HCT116 (cell line): ENCODE data around the gene MOCS1. TPM values are rescaled to one million over a fixed set of nuclear protein-coding genes. Genes with fewer than 3 reads are reported as not detected.

ENCODE experiments used
- ATAC-seq: fragments of 200-7000 bp; cut with Tn5 transposase; 2 replicates; pipeline ENCODE4 v1.9.1; 2020; ENCODE audit warnings: mild to moderate bottlenecking, moderate library complexity
- BruUV-seq: library from RNA; stranded (reverse); fragments of 400-500 nt; replicated peaks from 2 replicates; lab custom pipeline; 2021; lab: Mats Ljungman, UMichigan
- CTCF ChIA-PET: fragments of 300-600 bp; sonication (Branson Sonifier 250); formaldehyde crosslinking; loops from one replicate; lab custom pipeline; 2021; ENCODE audit warnings: antibody characterized with exemption; lab: Charles Lee
- POLR2A ChIA-PET: fragments of 300-600, 350-600 bp; sonication (Branson Sonifier 250); formaldehyde crosslinking; loops from one replicate; lab custom pipeline; 2021; ENCODE audit warnings: antibody characterized with exemption; lab: Charles Lee
- RAD21 ChIA-PET, 2 experiments: fragments of 300-600 bp; sonication (Branson Sonifier 250); formaldehyde crosslinking; loops; one replicate each; lab custom pipeline; 2023; ENCODE audit warnings: low total read pairs in 2 of 2; ENCODE audit not compliant: uncharacterized antibody in 2 of 2, unreplicated experiment in 2 of 2, low non-redundant PET in 1 of 2; lab: Charles Lee
- DNase-seq: peaks from one replicate; pipeline ENCODE4 v3.0.0-alpha.2; 2010; ENCODE audit warnings: low read depth, low spot score
- H2AFZ ChIP-seq: fragments of 200-600 bp; shearing (Covaris generic), sonication (generic); 2 replicates; pipeline ENCODE4 v1.6.1; 2017; ENCODE audit warnings: low read depth, mixed run types, mixed read lengths, antibody characterized with exemption, low read length; ENCODE audit not compliant: poor library complexity, severe bottlenecking
- H3K27ac ChIP-seq: 2 replicates; pipeline ENCODE4 v1.5.1; 2012; ENCODE audit warnings: low read depth, low read length
- H3K27me3 ChIP-seq: fragments of 200-600 bp; sonication (generic); 2 replicates; pipeline ENCODE4 v1.6.1; 2016; ENCODE audit warnings: mixed run types, low read length, mixed read lengths; ENCODE audit not compliant: insufficient read depth
- H3K36me3 ChIP-seq, 2 experiments: fragments of 200-500 bp in 1 of 2; fragments of 200-600 bp in 1 of 2; sonication (Bioruptor generic) in 1 of 2; sonication (generic) in 1 of 2; 2 replicates each; pipeline versions ENCODE4 v1.5.1 to v1.6.1; 2014 to 2016; ENCODE audit warnings: low read length in 2 of 2, inconsistent platforms in 1 of 2, mixed read lengths in 1 of 2, mixed run types in 1 of 2; ENCODE audit not compliant: insufficient read depth in 2 of 2, control insufficient read depth in 1 of 2
- H3K4me1 ChIP-seq, 2 experiments: fragments of 200-600 bp in 1 of 2; sonication (generic) in 1 of 2; 2 replicates each; pipeline versions ENCODE4 v1.5.1 to v1.6.1; 2012 to 2017; ENCODE audit warnings: low read length in 2 of 2, inconsistent platforms in 1 of 2, mild to moderate bottlenecking in 1 of 2, mixed read lengths in 1 of 2, mixed run types in 1 of 2, moderate library complexity in 1 of 2; ENCODE audit not compliant: insufficient read depth in 2 of 2, control insufficient read depth in 1 of 2
- H3K4me2 ChIP-seq: fragments of 200-600 bp; sonication (generic); 2 replicates; pipeline ENCODE4 v1.6.1; 2017; ENCODE audit warnings: mixed run types, low read length, mixed read lengths
- H3K4me3 ChIP-seq, 2 experiments: fragments of 200-600 bp in 1 of 2; sonication (generic) in 1 of 2; replicated peaks in 1 of 2; 2 replicates each; pipeline ENCODE4 v1.5.1; 2011 to 2016; ENCODE audit warnings: low read length in 2 of 2, control low read depth in 1 of 2, low read depth in 1 of 2, mild to moderate bottlenecking in 1 of 2, mixed read lengths in 1 of 2, mixed run types in 1 of 2
- H3K79me2 ChIP-seq: fragments of 200-600 bp; sonication (generic); 2 replicates; pipeline ENCODE4 v1.6.1; 2017; ENCODE audit warnings: mild to moderate bottlenecking, mixed run types, low read length, moderate library complexity, mixed read lengths; ENCODE audit not compliant: insufficient read depth
- H3K9ac ChIP-seq: fragments of 200-600 bp; sonication (generic); 2 replicates; pipeline ENCODE4 v1.6.1; 2016; ENCODE audit warnings: low read length, mixed read lengths
- H3K9me2 ChIP-seq: fragments of 200-600 bp; sonication (generic), shearing (Covaris generic); 2 replicates; pipeline ENCODE4 v1.6.1; 2017; ENCODE audit warnings: mixed run types, mild to moderate bottlenecking, moderate library complexity; ENCODE audit not compliant: insufficient read depth
- H3K9me3 ChIP-seq, 2 experiments: fragments of 200-500 bp in 1 of 2; fragments of 200-600 bp in 1 of 2; sonication (Bioruptor generic) in 1 of 2; sonication (generic) in 1 of 2; 2 replicates each; pipeline ENCODE4 v1.6.1; 2014 to 2017; ENCODE audit warnings: low read length in 2 of 2, mixed read lengths in 2 of 2, inconsistent platforms in 1 of 2, low read depth in 1 of 2, mild to moderate bottlenecking in 1 of 2, mixed run types in 1 of 2, moderate library complexity in 1 of 2; ENCODE audit not compliant: control insufficient read depth in 1 of 2, insufficient read depth in 1 of 2
- H4K20me1 ChIP-seq: fragments of 200-600 bp; sonication (generic), shearing (Covaris generic); 2 replicates; pipeline ENCODE4 v1.6.1; 2017; ENCODE audit warnings: mixed run types, mild to moderate bottlenecking, moderate library complexity; ENCODE audit not compliant: insufficient read depth
- CBX3 ChIP-seq: IDR thresholded peaks from 2 replicates; pipeline ENCODE4 v1.6.1; 2012; ENCODE audit warnings: low read depth
- CEBPB ChIP-seq: IDR thresholded peaks from 2 replicates; pipeline ENCODE4 v1.6.1; 2012; ENCODE audit warnings: low read depth
- CTCF ChIP-seq, 3 experiments: fragments of 200-600 bp in 1 of 3; sonication (generic) in 1 of 3; IDR thresholded peaks in 2 of 3; conservative IDR thresholded peaks in 1 of 3; 2 replicates each; pipeline ENCODE4 v1.5.1; 2012 to 2017; ENCODE audit warnings: low read depth in 2 of 3, low read length in 2 of 3, antibody characterized with exemption in 1 of 3, borderline replicate concordance in 1 of 3, control low read depth in 1 of 3, mild to moderate bottlenecking in 1 of 3, mixed read lengths in 1 of 3, mixed run types in 1 of 3, moderate library complexity in 1 of 3; ENCODE audit not compliant: insufficient read depth in 1 of 3
- EZH2 ChIP-seq: fragments of 200-600 bp; sonication (generic); IDR thresholded peaks from 2 replicates; pipeline ENCODE4 v1.6.1; 2017; ENCODE audit warnings: antibody characterized with exemption, mixed run types
- EZH2phosphoT487 ChIP-seq: fragments of 200-600 bp; IDR thresholded peaks from 2 replicates; pipeline ENCODE4 v1.6.1; 2018; ENCODE audit warnings: antibody characterized with exemption, borderline replicate concordance
- FOSL1 ChIP-seq: IDR thresholded peaks from 2 replicates; pipeline ENCODE4 v1.6.1; 2012; ENCODE audit warnings: low read depth
- JUND ChIP-seq: IDR thresholded peaks from 2 replicates; pipeline ENCODE4 v1.6.1; 2012
- POLR2A ChIP-seq: IDR thresholded peaks from 2 replicates; pipeline ENCODE4 v1.7.0; 2011; ENCODE audit warnings: borderline replicate concordance; ENCODE audit not compliant: insufficient read depth, insufficient read length; ENCODE audit errors: extremely low read depth
- POLR2AphosphoS5 ChIP-seq: IDR thresholded peaks from 2 replicates; pipeline ENCODE4 v1.6.1; 2011; ENCODE audit warnings: mild to moderate bottlenecking, low read depth, low read length, moderate library complexity
- SIN3A ChIP-seq: IDR thresholded peaks from 2 replicates; pipeline ENCODE4 v1.6.1; 2012; ENCODE audit warnings: low read depth
- SP1 ChIP-seq: IDR thresholded peaks from 2 replicates; pipeline ENCODE4 v1.6.1; 2012; ENCODE audit warnings: low read depth
- SRF ChIP-seq: IDR thresholded peaks from 2 replicates; pipeline ENCODE4 v1.6.1; 2012; ENCODE audit warnings: low read depth
- TCF7L2 ChIP-seq: IDR thresholded peaks from 2 replicates; pipeline ENCODE4 v1.7.0; 2011; ENCODE audit warnings: borderline replicate concordance, inconsistent platforms; ENCODE audit not compliant: insufficient read depth, insufficient read length; ENCODE audit errors: extremely low read depth
- ZFX ChIP-seq: fragments of 450-650 bp; IDR thresholded peaks from 2 replicates; pipeline ENCODE4 v1.6.1; 2017
- intact Hi-C: fragments of 100-400 bp; cut with micrococcal nuclease; formaldehyde crosslinking; loops from 2 replicates; pipeline ENCODE4 v1.10.0; 2022
- total RNA-seq: library from RNA; stranded (reverse); gene quantifications from one replicate; pipeline ENCODE4 v1.2.1, GENCODE V29; 2021; ENCODE audit not compliant: unreplicated experiment
- TF ChIP-seq, protein P1 (sequence below): IDR thresholded peaks from 2 replicates; pipeline ENCODE4 v1.6.1; 2012
- TF ChIP-seq, protein P2 (sequence below): IDR thresholded peaks from 2 replicates; pipeline ENCODE4 v1.6.1; 2012; ENCODE audit warnings: low read depth
- TF ChIP-seq, protein P3 (sequence below): IDR thresholded peaks from 2 replicates; pipeline ENCODE4 v1.6.1; 2011; ENCODE audit warnings: mild to moderate bottlenecking, low read length, moderate library complexity; ENCODE audit not compliant: insufficient replicate concordance; ENCODE audit errors: extremely low read depth

The MOCS1 gene
- total RNA-seq, 1 experiment from 2014 or later = 9.3 TPM

DNA sequence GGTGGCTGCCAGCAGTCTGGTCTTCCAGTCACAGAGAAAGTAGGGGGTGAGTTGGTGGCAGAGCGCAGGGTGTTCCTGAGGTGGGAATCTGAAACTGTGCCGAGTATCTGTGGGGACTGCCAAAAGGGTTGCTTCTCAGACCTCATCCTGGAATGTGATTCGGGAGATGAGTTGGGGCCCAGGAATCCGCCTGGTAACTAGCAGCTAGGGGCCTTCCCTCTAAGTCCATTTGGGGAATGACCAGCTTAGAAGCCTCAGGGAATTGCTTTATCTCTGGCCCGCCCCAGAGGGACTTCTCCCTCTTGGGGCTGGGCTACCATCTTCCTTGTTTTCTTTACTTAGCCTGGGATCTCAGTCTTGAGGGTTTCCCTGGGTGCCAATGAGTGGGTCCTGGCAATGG, 49.6 kb downstream of the MOCS1 start:
- Histone ChIP-seq H3K4me1 (no peaks in the 10 kb centered on the region), H3K9ac (no peak overlapping the region), H3K9me3 (no peaks in the 10 kb centered on the region), H3K4me2 (no peak overlapping the region), H3K27ac (no peak overlapping the region), H3K4me3 (no peak overlapping the region), H3K27me3 (peaks cover 17% of the 10 kb centered on the region; the same call in 1 of the 2 replicates), H3K79me2 (no peaks in the 10 kb centered on the region), H3K9me2 (no peaks in the 10 kb centered on the region), H2AFZ (no peak overlapping the region), H4K20me1 (no peaks in the 10 kb centered on the region), H3K36me3 (no peaks in the 10 kb centered on the region)
- intact Hi-C loops = no loop called here
- BruUV-seq = no TSS peak
- ATAC-seq (no peak), DNase-seq (no peak)
- ChIA-PET POLR2A (no interaction called here), CTCF (no interaction called here), RAD21 (no interaction called here)
- no peak for TF ChIP-seq SRF
- TF ChIP-seq SP1 = no peak
- no peak for TF ChIP-seq EZH2
- TF ChIP-seq, protein P1, sequence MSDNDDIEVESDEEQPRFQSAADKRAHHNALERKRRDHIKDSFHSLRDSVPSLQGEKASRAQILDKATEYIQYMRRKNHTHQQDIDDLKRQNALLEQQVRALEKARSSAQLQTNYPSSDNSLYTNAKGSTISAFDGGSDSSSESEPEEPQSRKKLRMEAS = no peak
- TF ChIP-seq FOSL1 = no peak
- no peak for TF ChIP-seq ZFX
- no peak for TF ChIP-seq POLR2AphosphoS5
- no peak for TF ChIP-seq JUND
- TF ChIP-seq, protein P2, sequence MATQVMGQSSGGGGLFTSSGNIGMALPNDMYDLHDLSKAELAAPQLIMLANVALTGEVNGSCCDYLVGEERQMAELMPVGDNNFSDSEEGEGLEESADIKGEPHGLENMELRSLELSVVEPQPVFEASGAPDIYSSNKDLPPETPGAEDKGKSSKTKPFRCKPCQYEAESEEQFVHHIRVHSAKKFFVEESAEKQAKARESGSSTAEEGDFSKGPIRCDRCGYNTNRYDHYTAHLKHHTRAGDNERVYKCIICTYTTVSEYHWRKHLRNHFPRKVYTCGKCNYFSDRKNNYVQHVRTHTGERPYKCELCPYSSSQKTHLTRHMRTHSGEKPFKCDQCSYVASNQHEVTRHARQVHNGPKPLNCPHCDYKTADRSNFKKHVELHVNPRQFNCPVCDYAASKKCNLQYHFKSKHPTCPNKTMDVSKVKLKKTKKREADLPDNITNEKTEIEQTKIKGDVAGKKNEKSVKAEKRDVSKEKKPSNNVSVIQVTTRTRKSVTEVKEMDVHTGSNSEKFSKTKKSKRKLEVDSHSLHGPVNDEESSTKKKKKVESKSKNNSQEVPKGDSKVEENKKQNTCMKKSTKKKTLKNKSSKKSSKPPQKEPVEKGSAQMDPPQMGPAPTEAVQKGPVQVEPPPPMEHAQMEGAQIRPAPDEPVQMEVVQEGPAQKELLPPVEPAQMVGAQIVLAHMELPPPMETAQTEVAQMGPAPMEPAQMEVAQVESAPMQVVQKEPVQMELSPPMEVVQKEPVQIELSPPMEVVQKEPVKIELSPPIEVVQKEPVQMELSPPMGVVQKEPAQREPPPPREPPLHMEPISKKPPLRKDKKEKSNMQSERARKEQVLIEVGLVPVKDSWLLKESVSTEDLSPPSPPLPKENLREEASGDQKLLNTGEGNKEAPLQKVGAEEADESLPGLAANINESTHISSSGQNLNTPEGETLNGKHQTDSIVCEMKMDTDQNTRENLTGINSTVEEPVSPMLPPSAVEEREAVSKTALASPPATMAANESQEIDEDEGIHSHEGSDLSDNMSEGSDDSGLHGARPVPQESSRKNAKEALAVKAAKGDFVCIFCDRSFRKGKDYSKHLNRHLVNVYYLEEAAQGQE = no peak
- no peak for TF ChIP-seq EZH2phosphoT487
- TF ChIP-seq, protein P3, sequence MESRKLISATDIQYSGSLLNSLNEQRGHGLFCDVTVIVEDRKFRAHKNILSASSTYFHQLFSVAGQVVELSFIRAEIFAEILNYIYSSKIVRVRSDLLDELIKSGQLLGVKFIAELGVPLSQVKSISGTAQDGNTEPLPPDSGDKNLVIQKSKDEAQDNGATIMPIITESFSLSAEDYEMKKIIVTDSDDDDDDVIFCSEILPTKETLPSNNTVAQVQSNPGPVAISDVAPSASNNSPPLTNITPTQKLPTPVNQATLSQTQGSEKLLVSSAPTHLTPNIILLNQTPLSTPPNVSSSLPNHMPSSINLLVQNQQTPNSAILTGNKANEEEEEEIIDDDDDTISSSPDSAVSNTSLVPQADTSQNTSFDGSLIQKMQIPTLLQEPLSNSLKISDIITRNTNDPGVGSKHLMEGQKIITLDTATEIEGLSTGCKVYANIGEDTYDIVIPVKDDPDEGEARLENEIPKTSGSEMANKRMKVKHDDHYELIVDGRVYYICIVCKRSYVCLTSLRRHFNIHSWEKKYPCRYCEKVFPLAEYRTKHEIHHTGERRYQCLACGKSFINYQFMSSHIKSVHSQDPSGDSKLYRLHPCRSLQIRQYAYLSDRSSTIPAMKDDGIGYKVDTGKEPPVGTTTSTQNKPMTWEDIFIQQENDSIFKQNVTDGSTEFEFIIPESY = no peak
- no peak for TF ChIP-seq SIN3A
- TF ChIP-seq CTCF (IDR thresholded peaks at IDR 0.05 in 2 of 3, conservative IDR thresholded peaks at IDR 0.05 in 1 of 3; ENCODE audit: borderline replicate concordance in 1 of 3, insufficient read depth in 1 of 3, low read depth in 2 of 3, low read length in 2 of 3) = no peak
- TF ChIP-seq CEBPB = no peak
- TF ChIP-seq CBX3 = no peak
- no peak for TF ChIP-seq TCF7L2
- no peak for TF ChIP-seq POLR2A
